Mesodermal cell (in vitro differentiated cells): ENCODE results near the gene GPR62.
A peak's percentile ranks its signal among the peaks of the same experiment; 100 is the strongest.

Experiments
- H3K27ac ChIP-seq: 2 replicates; pipeline ENCODE4 v1.7.0; 2013; ENCODE audit warnings: mild to moderate bottlenecking, low read depth, low read length, moderate library complexity; ENCODE audit not compliant: severe bottlenecking
- H3K36me3 ChIP-seq: 2 replicates; pipeline ENCODE4 v1.7.1; 2013; ENCODE audit warnings: mild to moderate bottlenecking, low read length, moderate library complexity; ENCODE audit not compliant: control insufficient read depth, insufficient read depth
- H3K4me1 ChIP-seq: one replicate; pipeline ENCODE4 v1.7.1; 2013; ENCODE audit warnings: mild to moderate bottlenecking, low read length; ENCODE audit not compliant: insufficient read depth, control insufficient read depth, poor library complexity, severe bottlenecking
- H3K4me3 ChIP-seq: 2 replicates; pipeline ENCODE4 v1.7.0; 2013; ENCODE audit warnings: low read length, control low read depth, mild to moderate bottlenecking; ENCODE audit not compliant: insufficient read depth, poor library complexity, severe bottlenecking; ENCODE audit errors: extremely low read depth
- H3K9me3 ChIP-seq: 2 replicates; pipeline ENCODE4 v1.7.1; 2013; ENCODE audit warnings: mild to moderate bottlenecking, low read length, moderate library complexity; ENCODE audit not compliant: control insufficient read depth
- WGBS, 2 experiments: methylation state at CpG; one replicate each; pipeline ENCODE4 v1.1.5; 2013; ENCODE audit warnings: missing lambda C conversion rate in 2 of 2; ENCODE audit not compliant: insufficient coverage in 2 of 2; 5-methylcytosine and 5-hydroxymethylcytosine counted together

The GPR62 gene

DNA sequence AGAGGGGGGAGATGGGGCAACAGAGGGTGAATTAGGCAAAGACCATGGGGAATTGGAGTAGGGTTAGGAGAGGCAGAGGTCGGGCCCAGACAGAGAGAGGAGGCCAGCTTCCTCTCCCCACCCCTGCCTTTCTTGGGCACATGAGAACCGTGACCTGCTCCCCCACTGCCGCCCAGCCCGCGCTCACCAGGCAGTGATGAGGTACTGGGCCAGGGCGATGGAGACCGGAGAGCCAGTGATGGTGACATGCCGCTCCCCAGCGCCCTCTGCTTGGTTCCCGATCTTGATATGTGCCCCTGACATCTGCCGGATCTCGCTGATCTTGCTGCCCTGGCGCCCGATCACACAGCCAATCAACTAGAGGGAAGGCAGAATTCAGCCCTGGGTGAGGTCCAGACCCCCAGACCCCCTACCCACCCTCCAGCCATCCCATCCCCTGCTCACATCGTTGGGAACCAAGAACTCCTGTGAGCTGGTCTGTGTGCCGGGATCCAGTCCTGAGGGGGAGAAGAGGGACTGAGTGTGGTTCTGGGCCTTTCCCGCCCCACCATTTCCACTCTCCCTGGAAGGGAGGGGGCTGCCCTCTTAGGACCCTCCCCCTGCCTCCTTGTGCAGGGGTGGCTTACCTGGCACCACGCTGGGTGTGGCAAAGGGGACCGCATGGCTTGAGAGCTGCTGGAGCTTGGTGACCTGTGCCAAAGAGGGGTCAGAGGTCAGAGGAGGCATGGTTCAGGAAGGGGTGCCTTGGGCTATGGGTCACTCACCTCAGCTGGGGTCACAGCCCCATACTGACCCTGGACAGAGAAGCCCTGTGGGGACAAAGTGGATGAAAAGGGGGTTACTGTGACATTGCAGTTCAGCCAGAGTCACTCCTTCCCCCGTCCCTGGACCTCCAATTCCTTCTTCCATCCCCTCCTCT is 3.7 kb downstream of the GPR62 start:
- Histone ChIP-seq H3K36me3 (peaks cover 50% of the 10 kb centered on the region), H3K4me3 (no peak overlapping the region), H3K27ac (no peak overlapping the region), H3K4me1 (peaks cover 4% of the 10 kb centered on the region), H3K9me3 (no peaks in the 10 kb centered on the region)
- WGBS, 2 experiments, result 89 to 93% methylated on average over 10 to 16 of the region's 20 CpGs

DNA sequence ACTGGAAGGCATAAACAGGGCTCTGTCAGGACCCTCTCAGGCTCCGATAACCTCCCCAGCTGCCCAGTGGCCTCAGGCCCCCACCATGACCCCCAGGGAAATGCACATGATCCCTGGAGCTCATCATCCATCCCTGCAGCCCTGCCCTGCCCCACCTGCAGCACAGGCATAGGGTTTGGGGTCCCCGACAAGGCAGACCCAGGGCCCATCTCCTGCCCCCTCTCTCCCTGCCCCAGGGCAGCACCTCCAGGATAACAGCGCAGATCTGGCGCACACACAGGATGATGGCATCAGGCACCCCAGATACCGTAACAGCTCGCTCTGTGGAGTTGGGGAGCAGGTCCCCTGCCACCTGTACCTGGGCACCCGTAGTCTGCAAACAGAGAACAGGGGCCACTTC is 4.5 kb downstream of the GPR62 start:
- peaks cover 10% of the 10 kb centered on the region for H3K4me1 ChIP-seq
- H3K27ac ChIP-seq, result no peak overlapping the region
- no peak overlapping the region for H3K4me3 ChIP-seq
- WGBS, 2 experiments, result 93 to 97% methylated on average over 2 to 7 of the region's 7 CpGs
- peaks cover 52% of the 10 kb centered on the region for H3K36me3 ChIP-seq
- no peaks in the 10 kb centered on the region for H3K9me3 ChIP-seq

DNA sequence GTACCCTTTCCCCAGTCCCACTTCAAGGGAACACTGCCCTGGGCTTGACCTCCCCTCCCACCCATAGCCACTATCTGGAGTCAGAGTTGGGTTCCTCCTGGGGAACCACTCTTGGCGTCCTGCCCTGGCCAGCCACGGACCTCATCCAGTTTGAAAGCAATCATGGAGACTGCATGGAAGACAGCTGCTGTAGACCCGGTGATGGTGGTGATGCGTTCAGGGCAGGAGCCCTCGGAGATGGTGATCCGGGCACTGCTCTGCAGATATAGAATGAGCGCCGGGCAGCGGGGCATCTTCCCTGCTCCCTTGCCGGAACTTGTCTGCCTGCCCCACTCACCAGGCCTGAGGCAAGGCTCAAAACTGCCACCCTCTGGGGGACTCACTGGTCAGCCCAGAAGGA is 5.2 kb downstream of the GPR62 start:
- H3K36me3 ChIP-seq, result peaks cover 58% of the 10 kb centered on the region
- no peaks in the 10 kb centered on the region for H3K9me3 ChIP-seq
- no peak overlapping the region for H3K4me3 ChIP-seq
- H3K4me1 ChIP-seq, result peaks cover 15% of the 10 kb centered on the region
- H3K27ac ChIP-seq, result no peak overlapping the region
- WGBS, 2 experiments, result 89 to 100% methylated on average over 6 to 9 of the region's 10 CpGs

DNA sequence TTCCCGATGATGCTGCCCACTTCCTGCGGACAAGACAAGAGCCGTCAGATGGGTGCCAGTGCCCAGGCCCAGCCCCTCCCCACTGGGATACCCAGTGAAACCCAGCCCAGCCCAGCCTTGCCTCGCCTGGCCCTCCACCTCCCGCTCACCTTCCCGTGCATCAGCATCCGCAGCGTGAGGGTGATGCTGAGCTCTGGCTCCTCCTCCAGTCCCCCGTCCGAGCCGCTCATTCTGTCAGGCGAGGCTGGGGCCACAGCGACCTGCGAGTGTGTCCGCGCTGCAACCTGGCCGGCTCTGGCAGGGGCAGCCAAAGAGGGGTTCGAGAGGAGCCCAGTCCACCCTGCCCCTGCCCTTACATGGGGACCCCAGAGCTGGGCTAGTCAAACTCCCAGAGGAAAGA is 5.8 kb downstream of the GPR62 start:
- H3K4me1 ChIP-seq, result peaks cover 18% of the 10 kb centered on the region
- no peak overlapping the region for H3K4me3 ChIP-seq
- H3K27ac ChIP-seq, result no peak overlapping the region
- H3K9me3 ChIP-seq, result no peaks in the 10 kb centered on the region
- WGBS, 2 experiments, result 94 to 95% methylated on average over 17 to 18 of the region's 18 CpGs
- H3K36me3 ChIP-seq, result peaks cover 62% of the 10 kb centered on the region

DNA sequence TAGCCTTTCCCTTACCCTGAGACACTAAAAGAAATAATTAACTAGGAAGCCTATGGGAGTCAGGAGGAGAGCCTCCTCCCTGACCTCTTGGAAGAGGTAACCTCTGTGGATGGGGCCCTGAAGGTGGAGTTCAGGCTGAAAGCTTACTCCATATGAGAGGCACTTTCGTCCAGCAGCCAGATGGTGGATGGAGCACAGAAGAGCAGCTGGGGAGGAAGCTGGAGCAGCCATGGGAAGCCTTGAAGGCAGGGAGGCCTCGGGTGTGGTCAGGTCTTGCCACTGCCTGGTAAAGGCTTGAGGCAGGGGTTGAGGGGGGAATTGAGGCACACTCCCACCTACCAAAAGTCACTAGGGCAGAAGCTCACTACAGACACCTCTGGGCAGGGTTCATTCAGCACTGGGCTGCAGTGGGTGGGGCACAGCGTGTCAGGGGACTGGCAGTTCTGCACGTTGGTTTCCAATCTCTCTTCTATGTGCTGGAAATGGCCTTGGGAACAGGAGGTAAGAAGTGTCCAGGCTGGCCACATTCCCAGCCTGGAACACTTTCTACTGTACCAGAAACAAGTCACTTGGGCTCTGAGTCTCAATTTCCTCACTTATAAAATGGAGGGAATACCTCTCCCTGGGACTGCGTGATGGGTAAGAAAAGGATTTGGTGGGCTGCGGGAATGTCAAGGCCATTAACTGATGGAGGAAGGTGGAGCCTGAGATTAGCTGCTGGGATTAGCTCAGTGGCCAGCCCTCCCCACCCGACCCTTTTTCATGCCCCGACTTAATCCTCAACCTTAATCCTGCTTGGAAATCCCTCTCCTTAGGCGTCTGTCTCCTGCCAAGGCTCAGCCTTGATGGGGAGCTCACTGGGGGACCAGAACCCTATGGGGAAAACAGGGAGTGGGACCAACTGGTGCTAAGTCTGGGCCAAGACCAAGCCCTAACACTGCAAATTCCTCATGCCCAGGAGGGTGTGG is 6.7 kb downstream of the GPR62 start:
- peaks cover 58% of the 10 kb centered on the region for H3K36me3 ChIP-seq
- no peak overlapping the region for H3K4me3 ChIP-seq
- no peak overlapping the region for H3K27ac ChIP-seq
- no peaks in the 10 kb centered on the region for H3K9me3 ChIP-seq
- 85 to 94% methylated on average over 4 to 5 of the region's 9 CpGs for WGBS, 2 experiments
- peaks cover 20% of the 10 kb centered on the region for H3K4me1 ChIP-seq

DNA sequence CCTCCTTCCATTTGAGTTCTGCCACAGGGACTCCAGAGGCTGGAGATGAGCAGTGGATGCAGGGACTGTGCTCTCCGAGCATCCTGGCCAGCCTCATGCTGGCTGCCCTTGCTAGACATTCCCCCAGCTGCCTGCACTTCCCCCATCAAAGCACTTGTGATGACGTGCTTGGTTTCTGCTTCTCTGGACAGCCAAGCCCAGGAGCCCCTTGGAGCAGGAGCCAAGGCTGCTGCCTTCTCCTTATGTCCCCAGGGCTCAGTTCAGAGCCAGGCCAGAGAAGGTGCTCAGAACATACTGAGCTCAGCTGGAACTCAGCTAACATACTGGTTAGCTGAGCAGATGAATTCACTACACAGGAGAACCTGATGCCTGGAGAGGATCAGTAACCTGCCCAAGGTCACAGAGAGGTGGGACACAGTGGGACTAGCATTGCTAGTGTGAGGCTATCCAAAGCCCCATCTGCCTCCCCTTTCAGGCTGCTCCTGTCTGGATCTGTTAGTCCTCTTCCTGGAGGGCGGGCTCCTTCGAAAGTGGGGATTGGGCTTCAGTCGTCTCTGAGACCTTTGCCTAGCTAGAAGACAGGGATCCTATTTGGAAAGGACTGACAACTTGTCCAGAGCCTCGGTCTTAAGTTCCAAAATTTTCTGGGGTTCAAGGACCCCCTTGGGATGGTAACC is 7.8 kb downstream of the GPR62 start:
- Histone ChIP-seq H3K27ac (no peak overlapping the region), H3K36me3 (peaks cover 48% of the 10 kb centered on the region), H3K4me3 (no peak overlapping the region), H3K9me3 (no peaks in the 10 kb centered on the region), H3K4me1 (peaks cover 20% of the 10 kb centered on the region)
- 91 to 98% methylated on average over 5 of the region's 6 CpGs for WGBS, 2 experiments

DNA sequence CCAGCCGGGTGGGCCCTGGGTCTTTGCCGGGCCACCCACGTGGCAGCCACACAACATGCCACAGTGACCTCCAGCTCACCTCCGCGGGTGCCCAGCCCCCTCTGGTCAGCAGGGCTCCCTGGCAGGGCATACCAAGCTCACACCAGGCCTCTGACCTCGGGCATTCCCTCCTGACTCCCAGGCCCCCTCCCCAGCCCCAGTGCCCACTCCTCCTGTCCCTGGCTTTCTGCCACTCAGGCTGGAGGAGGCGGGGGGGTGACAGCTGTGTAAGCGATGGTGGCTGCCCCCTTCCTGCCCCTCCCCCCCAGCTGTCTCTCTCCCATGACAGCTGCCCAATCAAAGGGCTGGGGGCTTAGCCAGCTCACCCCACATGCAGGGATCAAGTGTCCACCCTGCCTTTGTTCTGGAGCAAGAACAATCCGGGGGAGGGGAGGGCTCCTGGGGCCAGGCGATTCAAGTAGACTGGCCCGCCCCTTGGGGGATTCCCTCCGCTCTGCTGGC is 8.8 kb downstream of the GPR62 start:
- no peak overlapping the region for H3K27ac ChIP-seq
- no peaks in the 10 kb centered on the region for H3K9me3 ChIP-seq
- peaks cover 26% of the 10 kb centered on the region for H3K4me1 ChIP-seq
- H3K36me3 ChIP-seq, result peaks cover 39% of the 10 kb centered on the region
- 58 to 67% methylated on average over 8 to 10 of the region's 12 CpGs for WGBS, 2 experiments
- H3K4me3 ChIP-seq, result no peak overlapping the region

DNA sequence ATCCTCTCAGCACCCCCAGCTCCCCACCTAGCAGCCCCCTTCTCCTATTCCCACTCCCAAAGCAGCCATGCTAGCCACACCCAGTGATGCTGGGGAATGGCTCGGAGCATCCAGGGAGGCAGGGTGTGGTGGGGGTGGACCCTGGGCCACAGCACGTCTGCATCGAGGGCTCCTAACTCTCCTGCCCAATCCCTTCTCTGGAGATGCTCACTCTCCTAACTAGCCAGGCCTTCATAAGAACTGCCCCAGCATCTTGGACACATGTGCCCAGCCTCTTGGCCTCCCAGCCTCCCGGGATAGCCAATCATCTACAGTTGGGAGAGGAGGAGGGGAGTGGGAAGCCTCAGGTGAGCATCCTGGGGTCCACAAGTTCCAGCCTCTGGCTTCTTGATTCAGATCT is 9.3 kb downstream of the GPR62 start:
- H3K4me1 ChIP-seq, result peaks cover 26% of the 10 kb centered on the region
- H3K36me3 ChIP-seq, result peaks cover 34% of the 10 kb centered on the region
- H3K9me3 ChIP-seq, result no peaks in the 10 kb centered on the region
- H3K4me3 ChIP-seq, result no peak overlapping the region
- WGBS, 2 experiments, result 64% methylated on average over 4 of the region's 4 CpGs; no CpG with 5 or more reads in 1 of the 2 experiments
- H3K27ac ChIP-seq, result no peak overlapping the region

DNA sequence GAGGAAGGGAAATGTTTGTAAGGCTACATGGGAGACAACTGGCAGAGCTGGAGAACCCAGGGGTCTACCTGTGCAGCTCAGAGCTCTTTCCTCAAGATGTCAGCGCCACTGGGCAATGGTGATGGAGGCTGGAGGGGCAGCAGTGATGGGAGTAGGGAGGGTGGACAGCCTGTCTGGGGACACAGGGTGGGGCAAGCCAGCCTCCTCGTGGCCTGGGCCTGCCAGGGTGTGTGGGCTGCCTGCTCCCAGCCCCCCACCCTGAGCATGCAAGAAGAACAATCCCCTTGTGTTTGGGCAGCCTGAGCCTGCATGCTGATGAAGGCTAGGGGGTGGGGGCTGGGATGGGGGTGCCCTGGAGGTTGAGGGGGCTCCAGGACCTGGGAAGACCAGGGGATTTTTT is 10.8 kb downstream of the GPR62 start:
- no peaks in the 10 kb centered on the region for H3K9me3 ChIP-seq
- peak overlapping the region; percentile 58 for H3K4me3 ChIP-seq
- H3K4me1 ChIP-seq, result peaks cover 28% of the 10 kb centered on the region
- WGBS, 2 experiments, result 57 to 90% methylated on average over 1 of the region's 2 CpGs
- no peak overlapping the region for H3K27ac ChIP-seq
- H3K36me3 ChIP-seq, result peaks cover 19% of the 10 kb centered on the region

DNA sequence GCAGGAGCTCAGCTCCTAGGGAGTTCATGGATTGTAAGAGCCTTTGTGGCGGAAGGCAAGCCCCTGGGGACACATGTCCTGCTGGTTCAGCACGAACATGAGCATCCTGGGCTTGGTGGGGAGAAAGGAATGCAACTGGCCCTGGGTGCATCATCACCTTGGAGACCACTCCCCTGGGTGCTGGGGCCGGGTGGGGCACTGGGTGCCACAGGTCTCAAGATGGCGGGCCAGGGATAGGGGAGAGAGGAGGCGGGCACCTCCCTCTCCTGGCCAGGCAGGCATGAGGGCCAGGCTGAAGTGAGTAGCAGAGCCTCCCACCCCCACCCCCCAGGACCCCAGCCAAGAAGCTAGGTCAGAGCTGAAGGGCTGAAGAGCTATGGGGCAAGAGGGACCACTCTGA is 11.3 kb downstream of the GPR62 start:
- 75 to 88% methylated on average over 2 to 4 of the region's 5 CpGs for WGBS, 2 experiments
- H3K4me1 ChIP-seq, result peaks cover 29% of the 10 kb centered on the region
- peaks cover 15% of the 10 kb centered on the region for H3K36me3 ChIP-seq
- H3K9me3 ChIP-seq, result no peaks in the 10 kb centered on the region
- H3K27ac ChIP-seq, result no peak overlapping the region
- H3K4me3 ChIP-seq, result peak overlapping the region; percentile 58
